CD4-positive, alpha-beta T cell treated with Interleukin-12 subunit alpha and Interleukin-12 subunit beta, for 1 hour (primary cell): ENCODE measurements around the gene CHMP2A.
"Not testable (repeated sequence)": the region's sequence is repeated elsewhere in the genome, so short reads cannot be mapped to it uniquely, and the experiment has no call there.

Source experiments
- DNase-seq: peaks from one replicate; pipeline ENCODE4 v3.0.0-alpha.2; 2020

Gene CHMP2A

GRCh38 chr19:58555369-58555885, 522 bp upstream of the CHMP2A start:
- no peak for DNase-seq

- no peak for DNase-seq
Measured at GRCh38 chr19:58553799-58554493, 959 bp downstream of the CHMP2A start.

GRCh38 chr19:58552655-58553054, 2.2 kb downstream of the CHMP2A start:
- no peak for DNase-seq

GRCh38 chr19:58551577-58552471, 3.1 kb downstream of the CHMP2A start:
- DNase-seq: no peak

GRCh38 chr19:58551123-58551497, 3.8 kb downstream of the CHMP2A start:
- no peak for DNase-seq

- no peak for DNase-seq
Measured at GRCh38 chr19:58550362-58551122, 4.4 kb downstream of the CHMP2A start.

GRCh38 chr19:58549664-58550361, 5.1 kb downstream of the CHMP2A start:
- no peak for DNase-seq

GRCh38 chr19:58548859-58549663, 5.8 kb downstream of the CHMP2A start:
- DNase-seq: no peak

- DNase-seq: no peak
Measured at GRCh38 chr19:58547323-58548312, 7.3 kb downstream of the CHMP2A start.

GRCh38 chr19:58546019-58546530, 8.8 kb downstream of the CHMP2A start:
- DNase-seq: no peak

- DNase-seq: no peak
Measured at GRCh38 chr19:58545286-58546018, 9.5 kb downstream of the CHMP2A start.

- peak; percentile 86 for DNase-seq
Measured at GRCh38 chr19:58544591-58545285, 10.2 kb downstream of the CHMP2A start.

- peak; percentile 100 for DNase-seq
Measured at GRCh38 chr19:58543826-58544590, 10.9 kb downstream of the CHMP2A start, which contains the start of gene TRIM28. TSS of gene TRIM28 (plus strand) at chr19:58544064. CDS start at chr19:58544758, 694 bp downstream.

- not testable (repeated sequence) for DNase-seq
Measured at GRCh38 chr19:58542641-58543372, 12.1 kb downstream of the CHMP2A start.

- DNase-seq: not testable (repeated sequence)
Measured at GRCh38 chr19:58539169-58539559, 15.7 kb downstream of the CHMP2A start.

- peak; percentile 49 for DNase-seq
Measured at GRCh38 chr19:58538257-58539168, 16.4 kb downstream of the CHMP2A start.
